ENCODE measurements around the gene GLT1D1.

Gene GLT1D1

DNA sequence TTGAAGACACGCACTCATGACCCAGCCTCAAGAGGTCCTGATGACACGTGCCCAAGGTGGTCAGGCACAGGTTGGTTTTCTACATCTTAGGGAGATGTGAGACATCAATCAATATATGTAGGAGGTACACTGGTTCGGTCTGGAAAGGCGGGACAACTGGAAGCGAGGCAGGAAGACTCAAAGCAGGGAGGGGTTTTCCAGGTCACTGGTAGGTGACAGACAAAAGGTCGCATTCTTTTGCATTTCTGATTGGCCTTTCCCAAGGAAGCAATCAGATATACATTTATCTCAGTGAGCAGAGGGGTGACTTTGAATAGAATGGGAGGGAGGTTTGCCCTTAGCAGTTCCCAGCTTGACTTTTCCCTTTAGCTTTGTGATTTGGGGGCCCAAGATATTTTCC, 38.6 kb downstream of the GLT1D1 start:
- TF ChIP-seq, protein P1, sequence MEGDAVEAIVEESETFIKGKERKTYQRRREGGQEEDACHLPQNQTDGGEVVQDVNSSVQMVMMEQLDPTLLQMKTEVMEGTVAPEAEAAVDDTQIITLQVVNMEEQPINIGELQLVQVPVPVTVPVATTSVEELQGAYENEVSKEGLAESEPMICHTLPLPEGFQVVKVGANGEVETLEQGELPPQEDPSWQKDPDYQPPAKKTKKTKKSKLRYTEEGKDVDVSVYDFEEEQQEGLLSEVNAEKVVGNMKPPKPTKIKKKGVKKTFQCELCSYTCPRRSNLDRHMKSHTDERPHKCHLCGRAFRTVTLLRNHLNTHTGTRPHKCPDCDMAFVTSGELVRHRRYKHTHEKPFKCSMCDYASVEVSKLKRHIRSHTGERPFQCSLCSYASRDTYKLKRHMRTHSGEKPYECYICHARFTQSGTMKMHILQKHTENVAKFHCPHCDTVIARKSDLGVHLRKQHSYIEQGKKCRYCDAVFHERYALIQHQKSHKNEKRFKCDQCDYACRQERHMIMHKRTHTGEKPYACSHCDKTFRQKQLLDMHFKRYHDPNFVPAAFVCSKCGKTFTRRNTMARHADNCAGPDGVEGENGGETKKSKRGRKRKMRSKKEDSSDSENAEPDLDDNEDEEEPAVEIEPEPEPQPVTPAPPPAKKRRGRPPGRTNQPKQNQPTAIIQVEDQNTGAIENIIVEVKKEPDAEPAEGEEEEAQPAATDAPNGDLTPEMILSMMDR (IDR thresholded peaks at IDR 0.05; ENCODE audit: borderline replicate concordance, control extremely low read depth, extremely low read depth, insufficient read depth, missing control alignments): no peak
- no peak for DNase-seq (ENCODE audit: low spot score)
- in situ Hi-C loops (cut with MboI; ENCODE audit: low sequenced_read_pairs, unreplicated experiment): no loop called here

DNA sequence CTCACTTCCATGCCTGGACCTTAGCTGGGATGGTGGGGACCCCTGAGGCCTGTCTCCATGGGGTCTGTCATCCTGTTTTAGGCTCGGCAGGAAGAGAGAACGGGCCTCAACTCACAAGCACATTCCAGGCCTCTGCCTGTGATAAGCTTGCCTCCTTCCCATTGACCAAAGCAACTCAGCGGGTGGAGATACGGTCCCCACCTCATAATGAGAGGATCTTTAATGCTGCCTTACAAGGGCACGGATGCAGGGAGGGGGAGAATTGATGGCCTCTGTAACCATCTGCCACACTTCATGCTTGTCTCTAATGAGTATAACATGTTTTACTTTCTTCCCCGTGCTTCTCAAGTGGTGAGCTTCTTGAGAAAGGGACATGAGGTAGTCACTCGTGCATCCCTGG, 50.0 kb downstream of the GLT1D1 start:
- TF ChIP-seq, protein P1 (IDR thresholded peaks at IDR 0.05; ENCODE audit: borderline replicate concordance, control extremely low read depth, extremely low read depth, insufficient read depth, missing control alignments): no peak
- DNase-seq (ENCODE audit: low spot score): no peak
- in situ Hi-C loops (cut with MboI; ENCODE audit: low sequenced_read_pairs, unreplicated experiment): no loop called here

DNA sequence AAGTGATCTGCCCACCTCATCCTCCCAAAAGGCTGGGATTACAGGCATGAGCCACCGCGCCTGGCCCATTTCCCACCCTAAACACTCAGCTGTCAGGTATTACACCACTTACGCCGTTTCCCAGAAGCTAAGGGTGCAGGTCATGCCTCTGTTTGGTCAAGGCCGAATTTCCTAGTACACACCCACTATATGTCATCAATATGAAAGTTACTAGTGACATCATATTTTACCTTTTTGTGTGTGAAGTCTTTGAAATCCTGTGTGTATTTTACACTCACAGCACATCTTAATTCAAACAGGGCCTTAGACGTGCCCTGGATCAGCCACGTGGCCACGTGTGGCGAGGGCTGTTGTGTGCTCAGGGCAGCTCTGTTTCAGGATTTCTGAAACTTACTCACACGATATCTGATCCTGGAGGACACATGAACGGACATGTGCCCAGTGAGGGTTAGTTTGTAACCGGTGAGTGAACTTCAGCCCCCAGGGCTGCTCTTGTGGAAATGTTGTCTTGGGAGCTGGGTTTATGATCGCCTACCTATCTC, 51.8 kb downstream of the GLT1D1 start:
- in situ Hi-C loops (cut with MboI; ENCODE audit: low sequenced_read_pairs, unreplicated experiment): no loop called here
- TF ChIP-seq, protein P1 (IDR thresholded peaks at IDR 0.05; ENCODE audit: borderline replicate concordance, control extremely low read depth, extremely low read depth, insufficient read depth, missing control alignments): no peak
- no peak for DNase-seq (ENCODE audit: low spot score)

DNA sequence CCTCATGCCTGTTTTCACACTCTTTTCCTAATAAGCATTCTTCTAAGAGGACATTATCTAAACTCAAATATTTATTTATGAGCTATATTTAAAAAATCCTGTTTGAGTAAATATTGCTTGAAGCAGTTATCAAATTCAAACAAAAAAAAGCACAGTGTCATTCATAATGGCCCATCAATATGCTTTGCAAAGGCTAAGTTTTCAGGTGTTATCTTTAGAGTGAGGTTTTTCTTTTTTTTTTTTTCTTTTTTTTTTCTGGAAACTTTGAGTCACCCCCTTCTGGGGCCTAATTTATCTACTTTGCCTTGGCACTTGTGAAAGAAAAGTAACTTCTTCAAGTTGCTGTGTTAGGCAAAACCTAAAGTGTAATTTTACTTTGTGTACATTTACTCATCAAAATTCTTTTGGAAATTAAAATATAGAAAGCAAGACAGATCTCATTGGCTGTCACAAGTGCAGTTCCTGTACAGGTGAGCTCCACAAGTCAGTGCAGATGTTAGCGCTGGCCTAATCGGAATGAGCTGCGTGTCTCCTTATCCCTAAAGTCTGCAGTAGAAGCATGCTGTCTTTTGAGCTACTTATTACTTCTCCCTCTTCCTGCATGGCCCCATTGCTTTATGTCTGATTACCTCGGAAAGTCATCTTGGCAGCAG, 53.3 kb downstream of the GLT1D1 start:
- in situ Hi-C loops (cut with MboI; ENCODE audit: low sequenced_read_pairs, unreplicated experiment): no loop called here
- no peak for DNase-seq (ENCODE audit: low spot score)
- TF ChIP-seq, protein P1 (IDR thresholded peaks at IDR 0.05; ENCODE audit: borderline replicate concordance, control extremely low read depth, extremely low read depth, insufficient read depth, missing control alignments): no peak

DNA sequence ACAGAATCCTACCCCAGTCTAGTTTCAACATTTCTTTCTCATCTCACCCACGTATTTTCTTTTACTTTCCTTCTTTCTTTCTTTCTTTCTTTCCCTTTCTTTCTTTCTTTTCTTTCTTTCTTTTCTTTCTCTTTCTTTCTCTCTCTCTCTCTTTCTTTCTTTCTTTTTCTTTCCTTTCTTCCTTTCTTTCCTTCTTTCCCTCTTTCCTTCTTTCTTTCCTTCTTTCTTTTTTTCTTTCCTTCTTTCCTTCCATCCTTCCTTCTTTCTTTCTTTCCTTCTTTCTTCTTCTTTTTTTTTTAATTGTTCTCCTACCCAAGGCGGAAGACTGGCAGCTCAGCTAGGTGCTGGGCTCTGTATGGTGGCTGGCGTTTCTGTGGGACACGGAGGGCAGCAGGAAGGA, 55.0 kb downstream of the GLT1D1 start:
- TF ChIP-seq, protein P1 (IDR thresholded peaks at IDR 0.05; ENCODE audit: borderline replicate concordance, control extremely low read depth, extremely low read depth, insufficient read depth, missing control alignments): no peak
- no peak for DNase-seq (ENCODE audit: low spot score)
- in situ Hi-C loops (cut with MboI; ENCODE audit: low sequenced_read_pairs, unreplicated experiment): no loop called here

DNA sequence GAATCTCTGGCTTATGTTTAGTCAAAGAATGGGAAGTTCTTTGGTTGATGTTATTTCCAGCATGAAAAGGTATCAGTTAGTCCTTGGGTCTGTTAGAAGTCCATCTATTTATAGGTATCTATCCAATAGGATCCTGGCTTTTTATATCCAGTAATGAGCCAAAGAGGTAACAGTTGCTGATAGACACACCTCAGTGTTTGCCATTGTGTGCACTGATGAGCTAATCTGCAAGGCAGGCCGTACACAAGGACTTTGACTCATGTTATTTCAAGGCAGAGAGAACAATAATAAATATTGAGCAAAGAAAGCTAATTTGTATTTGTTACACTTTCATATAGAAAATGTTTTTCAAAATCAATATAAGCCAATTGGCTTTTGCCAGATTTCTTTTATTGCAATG, 56.4 kb downstream of the GLT1D1 start:
- DNase-seq (ENCODE audit: low spot score): no peak
- in situ Hi-C loops (cut with MboI; ENCODE audit: low sequenced_read_pairs, unreplicated experiment): no loop called here
- TF ChIP-seq, protein P1 (IDR thresholded peaks at IDR 0.05; ENCODE audit: borderline replicate concordance, control extremely low read depth, extremely low read depth, insufficient read depth, missing control alignments): no peak
